GM21619 (cell line): ENCODE measurements around the gene GNPTG.

Experiments used
- ATAC-seq: cut with Tn5 transposase; IDR thresholded peaks from one replicate; pipeline ENCODE4 v1.9.1; 2021; ENCODE audit not compliant: unreplicated experiment

Gene GNPTG

DNA sequence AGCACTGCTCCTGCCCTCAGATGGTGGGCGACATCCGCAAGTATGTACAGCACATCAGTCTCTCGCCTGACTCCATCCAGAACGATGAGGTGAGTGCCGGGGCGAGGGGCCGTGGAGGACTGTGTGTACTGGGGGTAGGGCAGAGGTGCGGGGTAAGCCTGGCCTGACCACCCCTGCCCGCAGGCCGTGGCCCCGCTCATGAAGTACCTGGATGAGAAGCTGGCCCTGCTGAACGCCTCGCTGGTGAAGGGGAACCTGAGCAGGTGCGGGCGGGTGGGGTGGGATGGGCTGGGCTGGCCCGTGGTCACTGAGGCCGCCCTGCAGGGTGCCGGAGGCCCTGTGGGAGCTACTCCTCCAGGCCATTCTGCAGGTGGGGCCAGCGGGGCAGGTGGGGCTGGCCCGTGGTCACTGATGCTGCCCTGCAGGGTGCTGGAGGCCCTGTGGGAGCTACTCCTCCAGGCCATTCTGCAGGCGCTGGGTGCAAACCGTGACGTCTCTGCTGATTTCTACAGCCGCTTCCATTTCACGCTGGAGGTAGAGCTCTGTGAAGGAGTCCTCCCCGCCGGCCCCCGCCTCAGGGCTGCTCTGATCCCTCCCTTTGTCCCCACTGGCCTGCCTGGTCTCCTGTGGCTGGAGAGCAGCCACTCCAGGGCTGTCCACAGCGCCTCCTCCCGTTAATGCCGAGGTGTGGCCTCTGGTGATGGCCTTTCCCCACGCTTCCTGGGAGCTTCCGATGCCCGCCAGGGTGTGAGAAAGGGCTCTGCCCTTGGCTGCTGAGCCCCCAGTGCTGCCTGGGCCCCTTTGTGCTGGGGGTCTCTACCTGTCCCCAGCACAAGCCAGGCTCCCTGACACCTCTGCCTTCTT, 5.1 kb upstream of the GNPTG start:
- no peak for ATAC-seq

DNA sequence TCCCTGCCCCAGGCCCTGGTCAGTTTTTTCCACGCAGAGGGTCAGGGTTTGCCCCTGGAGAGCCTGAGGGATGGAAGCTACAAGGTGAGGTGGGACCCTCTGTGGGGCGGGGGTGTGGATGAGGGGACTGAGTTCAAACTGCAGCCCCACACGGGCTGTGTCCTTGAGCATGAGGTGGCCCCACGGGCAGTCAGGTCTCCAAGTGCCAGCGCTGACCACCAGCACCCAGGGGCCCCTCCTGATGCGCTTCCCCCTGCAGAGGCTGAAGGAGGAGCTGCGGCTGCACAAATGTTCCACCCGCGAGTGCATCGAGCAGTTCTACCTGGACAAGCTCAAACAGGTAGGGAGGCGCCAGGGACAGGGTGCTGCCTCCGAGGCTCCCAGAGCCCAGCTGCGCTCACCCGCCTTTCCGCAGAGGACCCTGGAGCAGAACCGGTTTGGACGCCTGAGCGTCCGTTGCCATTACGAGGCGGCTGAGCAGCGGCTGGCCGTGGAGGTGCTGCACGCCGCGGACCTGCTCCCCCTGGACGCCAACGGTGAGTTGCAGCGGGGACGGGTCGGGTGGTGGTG, 4.4 kb upstream of the GNPTG start:
- no peak for ATAC-seq

DNA sequence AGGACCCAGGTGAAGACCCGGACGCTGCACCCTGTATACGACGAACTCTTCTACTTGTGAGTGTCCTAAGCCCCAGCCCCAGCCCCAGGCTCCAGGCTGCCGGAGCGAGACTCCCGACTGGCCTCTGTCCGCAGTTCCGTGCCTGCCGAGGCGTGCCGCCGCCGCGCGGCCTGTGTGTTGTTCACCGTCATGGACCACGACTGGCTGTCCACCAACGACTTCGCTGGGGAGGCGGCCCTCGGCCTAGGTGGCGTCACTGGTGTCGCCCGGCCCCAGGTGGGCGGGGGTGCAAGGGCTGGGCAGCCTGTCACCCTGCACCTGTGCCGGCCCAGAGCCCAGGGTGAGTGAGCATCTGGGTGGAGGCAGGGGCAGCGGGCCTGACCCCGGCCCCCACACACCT, 3.8 kb upstream of the GNPTG start:
- no peak for ATAC-seq

DNA sequence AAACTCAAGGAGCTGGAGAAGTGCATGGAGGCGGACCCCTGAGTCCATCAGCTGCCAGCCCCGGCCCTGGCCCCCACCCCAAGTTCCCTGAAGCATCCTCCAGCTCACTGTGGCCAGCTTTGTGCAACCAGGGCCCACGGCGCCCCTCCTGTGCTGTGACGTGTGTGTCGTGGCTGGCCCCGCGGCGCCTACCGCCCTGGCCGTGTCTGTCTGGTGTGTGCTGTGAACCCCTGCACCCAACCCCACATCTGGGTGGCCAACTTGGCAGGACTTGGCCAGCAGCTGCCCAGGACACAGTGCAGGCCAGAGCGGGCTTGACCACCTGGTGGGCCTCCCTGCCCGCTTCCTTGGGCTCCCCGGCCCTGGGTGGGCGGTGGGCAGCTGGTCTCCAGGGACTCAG, 3.3 kb upstream of the GNPTG start:
- ATAC-seq: no peak

DNA sequence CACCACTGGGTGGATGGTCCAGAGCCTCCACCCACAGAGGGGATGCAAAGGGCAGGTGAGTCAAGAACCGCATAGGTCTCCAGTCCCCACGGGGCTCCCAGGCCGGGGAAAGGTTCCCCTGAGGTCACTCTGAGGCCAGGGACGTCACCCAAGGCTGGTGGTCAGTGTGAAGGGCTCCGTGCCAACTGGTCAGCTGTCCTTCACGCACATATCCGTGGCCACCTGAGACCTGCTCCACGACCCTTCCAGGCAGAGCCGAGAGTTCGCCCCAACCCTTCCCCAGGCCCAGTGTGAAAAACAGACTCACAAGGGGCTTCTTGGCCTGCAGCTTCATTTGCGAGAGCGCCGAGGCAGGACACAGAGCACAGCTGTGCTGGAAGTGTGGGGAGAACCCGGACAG, 2.8 kb upstream of the GNPTG start:
- ATAC-seq: no peak

DNA sequence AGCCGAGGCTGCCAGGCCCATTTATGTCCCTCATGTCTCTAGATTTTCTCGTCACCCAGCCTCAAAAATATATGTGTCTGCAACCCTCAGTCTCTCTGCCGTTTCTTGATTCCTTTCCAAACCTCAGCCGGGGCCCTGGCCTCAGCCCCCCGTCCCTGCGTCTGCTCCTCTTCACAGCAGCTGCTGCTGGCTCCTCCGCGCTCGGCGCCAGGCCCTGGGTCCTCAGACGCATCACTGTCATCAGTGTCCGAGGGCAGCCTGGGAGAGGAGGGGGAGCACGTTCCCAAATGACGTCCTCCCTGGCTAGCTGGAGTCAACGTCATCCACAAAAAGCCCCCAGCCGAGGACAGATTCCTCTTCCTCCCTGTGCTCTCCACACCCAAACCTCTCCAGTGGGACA, 2.4 kb upstream of the GNPTG start:
- no peak for ATAC-seq

DNA sequence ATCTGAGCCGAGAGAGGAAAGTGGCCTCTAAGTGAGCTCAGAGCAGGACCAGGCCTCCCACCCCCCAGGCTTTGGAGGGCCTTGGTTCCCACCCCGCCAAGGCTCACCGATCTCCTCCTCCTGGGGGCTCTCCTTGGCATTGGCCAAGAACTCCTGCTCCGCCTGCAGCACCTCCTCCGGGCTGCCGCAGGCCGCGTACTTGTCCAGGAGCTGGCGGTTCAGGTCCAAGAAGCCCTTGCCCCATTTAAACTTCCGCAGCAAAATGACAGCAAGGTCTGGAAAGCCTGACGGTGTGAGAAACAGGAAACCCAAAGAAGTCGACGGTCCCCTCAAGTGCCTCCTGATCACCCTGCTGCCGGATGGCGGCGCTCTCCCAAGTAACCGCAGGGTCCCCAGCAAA, 1.8 kb upstream of the GNPTG start:
- ATAC-seq: no peak

DNA sequence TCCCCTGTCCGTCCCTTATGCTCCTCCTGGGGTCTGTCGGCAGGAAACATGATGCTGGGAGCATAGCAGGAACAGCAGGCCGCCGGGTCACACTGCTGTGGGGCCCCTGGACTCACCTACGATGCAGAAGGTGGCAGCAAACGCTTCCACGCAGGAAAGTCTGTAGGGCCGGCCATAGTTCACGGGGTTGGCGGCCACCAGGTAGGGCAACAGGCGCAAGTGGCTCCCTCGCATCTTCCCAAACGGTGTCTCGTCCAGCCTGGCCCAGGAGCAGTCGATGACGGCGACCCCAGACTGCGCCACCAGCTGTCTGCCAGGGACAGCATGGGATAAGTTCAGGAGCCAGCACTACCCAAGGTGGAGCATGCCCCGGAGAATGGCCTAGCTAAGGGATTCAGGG, 1.0 kb upstream of the GNPTG start:
- ATAC-seq: no peak

DNA sequence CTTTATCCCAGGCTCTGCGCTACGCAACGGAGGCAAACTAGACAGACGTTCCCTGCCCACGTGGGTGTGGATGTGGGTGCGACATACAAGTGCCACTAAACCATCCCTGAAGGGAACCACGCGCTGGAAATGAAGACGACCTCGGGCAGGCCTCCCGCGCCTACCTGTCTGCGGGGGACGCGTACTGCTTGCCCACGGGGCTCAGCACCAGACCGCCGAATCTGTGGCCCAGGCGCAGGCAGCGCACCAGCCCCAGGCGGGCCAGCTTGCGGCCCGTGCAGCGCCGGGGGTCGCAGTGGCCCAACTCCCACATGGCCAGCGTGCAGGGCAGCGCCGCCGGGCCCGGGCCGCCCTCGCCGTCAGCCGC, 533 bp upstream of the GNPTG start:
- peak; percentile 18 for ATAC-seq

DNA sequence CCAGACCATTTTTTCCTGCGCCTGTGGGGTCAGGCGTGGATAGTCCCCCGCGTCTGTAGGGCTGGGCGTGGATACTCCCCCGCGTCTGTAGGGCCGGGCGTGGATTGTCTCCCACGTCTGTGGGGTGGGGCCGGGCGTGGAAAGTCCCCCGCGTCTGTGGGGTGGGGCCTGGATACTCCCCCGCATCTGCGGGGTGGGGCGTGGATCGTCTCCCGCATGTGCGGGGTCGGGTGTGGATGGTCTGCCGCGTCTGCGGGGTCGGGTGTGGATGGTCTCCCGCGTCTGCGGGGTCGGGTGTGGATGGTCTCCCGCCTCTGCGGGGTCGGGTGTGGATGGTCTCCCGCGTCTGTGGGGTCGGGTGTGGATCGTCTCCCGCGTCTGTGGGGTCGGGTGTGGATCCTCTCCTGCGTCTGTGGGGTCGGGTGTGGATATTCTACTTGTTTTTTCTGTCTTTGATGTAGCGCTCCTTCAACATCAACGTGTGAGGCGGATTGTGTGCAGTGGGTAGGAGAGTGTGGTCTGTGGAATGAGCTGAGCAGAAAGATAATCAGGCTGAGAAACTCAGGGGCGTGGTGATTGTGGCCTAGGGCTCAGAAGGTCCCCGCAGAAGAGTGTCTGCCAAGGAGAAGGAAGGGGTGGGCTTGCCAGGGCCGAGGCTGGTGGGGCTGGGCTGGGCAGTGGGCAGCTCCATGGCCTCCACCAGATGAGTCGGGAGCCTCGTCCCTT, 3.2 kb downstream of the GNPTG start:
- ATAC-seq: no peak

DNA sequence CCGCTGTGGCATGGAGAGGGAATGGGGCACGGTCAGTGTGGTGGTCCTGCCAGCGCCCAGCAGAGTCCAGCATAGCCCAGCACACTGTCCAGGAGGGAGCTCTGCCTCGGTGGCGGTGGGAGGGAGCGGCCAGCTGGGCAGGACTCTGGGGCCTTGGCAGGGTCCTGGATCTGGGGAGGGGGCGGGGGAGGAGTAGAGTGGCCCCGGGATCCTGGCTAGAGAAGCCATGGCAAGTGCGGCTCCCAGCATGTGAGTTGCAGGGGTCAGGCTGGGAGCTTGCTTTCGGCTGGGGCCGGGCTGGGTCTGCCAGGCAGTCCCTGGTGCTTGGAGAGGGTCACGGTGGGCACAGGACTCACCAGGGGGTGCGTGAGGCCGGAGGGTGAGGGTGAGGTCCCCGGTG, 3.9 kb downstream of the GNPTG start:
- no peak for ATAC-seq

DNA sequence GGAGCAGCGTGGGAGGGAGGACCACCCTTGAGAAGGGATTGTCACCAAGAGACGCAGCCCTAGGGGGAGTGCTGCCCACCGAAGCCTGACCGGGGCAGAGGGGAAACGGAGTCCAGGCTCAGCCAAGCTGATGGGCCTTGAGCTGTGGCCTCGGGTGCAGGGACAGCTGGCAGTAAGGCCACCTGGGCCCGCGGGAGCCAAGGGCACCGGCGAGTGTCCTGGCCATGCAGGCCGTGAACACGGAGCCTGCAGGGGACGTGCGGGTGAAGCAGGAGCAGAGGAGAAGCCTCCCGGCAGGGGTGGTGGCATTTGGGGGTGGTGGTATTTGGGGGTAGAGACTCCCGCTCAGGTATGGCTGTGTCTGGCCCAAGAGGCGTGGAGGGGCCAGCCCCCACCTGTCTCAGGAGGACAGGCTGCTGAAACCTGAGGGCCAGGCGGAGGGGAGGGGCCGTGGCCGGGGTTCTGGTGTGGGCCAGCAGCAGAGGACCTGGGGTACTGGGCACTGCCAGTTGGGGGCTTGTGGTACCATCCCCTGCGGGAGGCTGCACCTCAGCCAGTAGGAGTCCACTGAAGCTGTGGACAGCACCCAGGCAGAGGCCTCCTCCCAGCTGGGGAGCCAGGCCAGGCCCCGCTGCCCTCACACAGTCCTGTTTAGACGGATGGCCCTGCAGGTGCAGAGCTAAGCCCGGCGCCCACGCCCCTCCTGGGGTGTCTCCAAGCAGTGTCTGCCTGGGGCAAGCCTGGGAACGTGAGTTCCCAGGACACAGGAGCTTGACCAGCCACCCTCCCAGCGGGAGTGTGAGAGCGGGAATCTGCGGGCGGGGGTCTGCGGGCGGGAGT, 4.5 kb downstream of the GNPTG start:
- ATAC-seq: no peak

DNA sequence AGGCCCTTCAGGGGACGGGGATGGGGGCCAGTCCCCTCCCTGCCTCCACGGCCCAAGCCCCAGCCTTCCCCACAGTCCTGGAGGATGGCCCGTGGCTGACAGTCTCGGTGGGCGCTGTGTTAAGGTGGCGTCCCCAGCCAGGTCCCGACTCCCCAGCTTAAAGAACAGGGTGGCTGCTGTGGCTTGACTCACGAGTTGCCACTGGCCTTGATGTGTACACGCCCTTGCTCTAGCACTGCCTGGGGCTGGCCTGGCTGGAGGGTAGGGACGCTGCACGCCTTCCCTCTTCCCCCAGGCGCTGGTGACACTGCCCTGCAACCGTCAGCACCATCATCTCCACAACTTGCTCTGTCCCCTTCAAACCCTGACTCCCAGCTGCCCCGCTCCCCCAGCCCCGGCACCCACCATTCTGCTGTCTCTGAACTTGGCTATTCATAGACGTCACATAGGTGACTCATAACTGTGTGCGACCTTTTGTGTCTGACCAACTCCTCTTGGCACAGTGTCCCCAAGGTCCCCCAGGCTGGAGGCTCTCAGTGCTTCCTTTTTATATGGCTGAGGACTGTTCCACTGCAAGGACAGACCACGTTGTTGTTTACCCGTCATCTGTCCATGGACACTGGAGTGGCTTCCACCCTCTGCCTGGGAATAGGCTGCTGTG, 6.3 kb downstream of the GNPTG start:
- no peak for ATAC-seq

DNA sequence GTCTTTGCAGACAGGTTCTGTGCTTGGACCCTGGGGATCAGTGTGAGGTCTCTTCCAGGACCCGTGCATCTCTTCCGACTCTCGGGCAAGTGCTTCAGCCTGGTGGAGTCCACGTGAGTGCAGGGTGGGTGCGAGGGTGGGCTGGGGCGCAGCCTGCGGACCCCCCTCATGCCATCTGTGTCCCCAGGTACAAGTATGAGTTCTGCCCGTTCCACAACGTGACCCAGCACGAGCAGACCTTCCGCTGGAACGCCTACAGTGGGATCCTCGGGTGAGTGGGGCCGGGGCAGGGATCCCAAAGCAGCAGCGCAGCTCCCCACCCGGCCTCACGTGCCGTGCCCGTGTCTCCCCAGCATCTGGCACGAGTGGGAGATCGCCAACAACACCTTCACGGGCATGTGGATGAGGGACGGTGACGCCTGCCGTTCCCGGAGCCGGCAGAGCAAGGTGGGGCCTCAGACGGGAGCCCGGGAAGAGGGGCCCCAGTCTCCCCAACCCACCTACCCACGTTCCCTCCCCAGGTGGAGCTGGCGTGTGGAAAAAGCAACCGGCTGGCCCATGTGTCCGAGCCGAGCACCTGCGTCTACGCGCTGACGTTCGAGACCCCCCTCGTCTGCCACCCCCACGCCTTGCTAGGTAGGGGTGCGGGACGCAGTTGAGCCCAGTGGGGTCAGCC, 10.1 kb downstream of the GNPTG start:
- no peak for ATAC-seq

DNA sequence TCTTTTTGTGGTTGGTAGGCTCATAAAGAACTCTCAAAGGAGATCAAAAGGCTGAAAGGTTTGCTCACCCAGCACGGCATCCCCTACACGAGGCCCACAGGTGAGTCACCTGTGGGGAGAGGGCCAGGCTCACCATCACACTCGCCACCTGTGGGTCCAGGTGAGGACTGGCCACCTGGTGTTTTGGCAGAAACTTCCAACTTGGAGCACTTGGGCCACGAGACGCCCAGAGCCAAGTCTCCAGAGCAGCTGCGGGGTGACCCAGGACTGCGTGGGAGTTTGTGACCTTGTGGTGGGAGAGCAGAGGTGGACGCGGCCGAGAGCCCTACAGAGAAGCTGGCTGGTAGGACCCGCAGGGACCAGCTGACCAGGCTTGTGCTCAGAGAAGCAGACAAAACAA, 11.1 kb downstream of the GNPTG start:
- ATAC-seq: no peak

DNA sequence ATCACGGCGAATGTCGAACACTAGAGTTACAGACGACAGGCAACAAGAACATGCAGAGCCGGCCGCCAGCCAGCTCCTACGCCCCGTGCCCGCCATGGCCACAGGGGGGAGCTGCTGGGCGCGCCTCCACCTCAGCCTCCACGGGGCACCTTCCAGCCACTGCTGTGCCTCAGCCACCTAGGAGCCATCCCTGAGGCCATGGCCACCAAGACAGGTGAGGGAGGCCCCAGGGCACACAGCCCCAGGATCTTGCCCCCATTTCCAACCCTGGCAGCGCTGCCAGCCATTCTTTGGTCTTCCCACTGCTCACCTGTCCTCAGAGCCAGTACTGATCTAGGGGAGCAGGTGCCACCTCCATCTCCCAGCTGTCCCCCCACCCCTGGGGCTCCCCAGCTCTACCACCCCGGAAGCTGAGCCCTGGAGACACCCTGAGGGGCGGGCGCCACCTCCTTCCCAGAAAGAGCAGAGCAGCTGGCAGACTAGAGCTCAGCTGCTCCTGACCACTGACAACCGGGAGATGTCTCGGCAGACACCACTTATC, 11.8 kb downstream of the GNPTG start:
- ATAC-seq: no peak

DNA sequence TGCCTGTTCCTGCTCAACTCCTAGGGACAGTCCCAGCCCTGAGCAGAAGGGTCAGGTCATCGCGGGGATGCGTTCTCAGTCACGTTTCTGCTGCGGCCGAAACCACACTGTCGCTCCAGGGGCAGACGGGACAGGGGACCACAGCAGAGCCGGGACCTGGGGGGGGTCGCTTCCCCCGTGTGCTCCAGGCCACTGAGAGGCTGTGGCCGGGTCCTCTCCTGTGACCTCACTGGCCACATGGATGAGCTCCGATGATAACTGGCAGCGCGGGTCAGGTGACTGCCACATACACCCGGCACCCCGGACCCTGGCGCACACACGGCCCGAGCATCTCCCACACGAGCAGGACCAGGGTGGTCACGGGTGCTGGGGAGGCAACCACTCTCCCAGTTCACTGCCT, 12.8 kb downstream of the GNPTG start:
- no peak for ATAC-seq

DNA sequence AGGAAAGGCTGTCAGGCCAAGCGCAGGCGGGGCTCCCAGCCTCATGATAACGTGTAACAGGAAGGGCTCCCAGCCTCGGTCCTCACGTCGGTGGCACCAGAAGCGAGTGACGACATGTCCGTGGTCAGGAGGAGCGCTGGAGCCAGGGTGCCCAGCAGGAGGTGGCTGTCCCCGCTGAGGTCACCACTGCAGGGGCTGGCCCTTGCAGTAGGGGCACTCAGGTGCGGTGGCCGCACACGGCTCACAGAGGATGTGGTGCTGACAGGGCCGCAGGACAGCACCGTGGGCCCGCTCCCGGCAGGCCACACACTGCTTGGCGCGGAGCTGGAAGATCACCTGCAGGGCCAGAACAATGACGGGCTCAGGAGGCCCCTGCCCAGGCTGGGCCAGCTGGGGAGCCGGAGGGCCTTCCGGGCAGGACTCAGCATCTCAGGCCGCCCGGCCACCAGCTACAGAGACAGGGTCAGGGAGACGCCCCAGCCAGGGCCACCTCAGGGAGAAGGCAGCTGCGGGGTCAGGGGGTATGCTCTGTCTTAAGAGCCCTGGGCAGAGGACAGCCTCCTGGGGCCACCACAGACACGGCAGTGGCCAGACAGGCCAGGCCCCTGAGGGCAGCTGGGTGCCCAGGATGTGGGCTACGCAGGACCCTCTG, 14.5 kb downstream of the GNPTG start:
- no peak for ATAC-seq

DNA sequence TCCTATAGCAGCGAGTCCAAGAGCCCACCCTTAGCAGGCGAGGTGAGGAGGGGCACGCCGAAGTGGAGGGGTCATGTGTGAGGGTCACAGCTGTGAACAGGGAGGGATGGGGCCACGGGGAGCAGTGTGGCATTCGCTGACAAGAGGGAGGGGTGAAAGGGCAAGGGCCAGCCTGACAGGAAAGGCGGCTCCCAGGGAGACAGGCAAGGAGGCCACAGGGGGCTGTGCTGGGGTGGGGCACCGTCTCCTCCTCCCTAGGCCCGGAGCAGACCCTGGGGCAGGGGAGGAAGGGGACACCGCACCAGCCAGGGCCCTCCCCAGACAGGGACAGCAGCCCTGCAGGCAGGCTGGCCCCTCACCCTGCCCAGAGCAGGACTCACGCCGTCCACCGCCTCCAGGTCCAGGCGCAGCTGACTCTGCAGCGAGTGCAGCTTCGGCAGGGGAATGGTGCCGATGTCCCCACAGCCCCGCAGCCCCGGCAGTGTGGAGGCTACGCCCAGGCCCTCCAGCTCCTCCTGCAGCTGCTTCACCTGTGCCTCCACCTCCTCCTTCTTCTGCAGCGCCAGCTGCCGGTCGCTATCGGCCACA, 15.1 kb downstream of the GNPTG start:
- ATAC-seq: no peak
